Brain pericyte (primary cell): ENCODE measurements around the gene DNAH17.
A peak's percentile ranks its signal among the peaks of the same experiment; 100 is the strongest.

Source experiments
- DNase-seq: peaks from one replicate; pipeline ENCODE4 v3.0.0-alpha.2; 2012; ENCODE audit warnings: low read depth, low spot score

DNAH17 gene

GRCh38 chr17:78430892-78431691, 146.1 kb downstream of the DNAH17 start:
- DNase-seq, result peak; percentile 94

GRCh38 chr17:78429618-78429995, 147.6 kb downstream of the DNAH17 start:
- no peak for DNase-seq

- DNase-seq, result no peak
Measured at GRCh38 chr17:78428836-78429617, 148.2 kb downstream of the DNAH17 start.

GRCh38 chr17:78428025-78428575, 149.1 kb downstream of the DNAH17 start:
- no peak for DNase-seq

- no peak for DNase-seq
Measured at GRCh38 chr17:78427140-78427539, 150.1 kb downstream of the DNAH17 start.

GRCh38 chr17:78426293-78426879, 150.8 kb downstream of the DNAH17 start:
- no peak for DNase-seq

- DNase-seq, result no peak
Measured at GRCh38 chr17:78425429-78425828, 151.8 kb downstream of the DNAH17 start.

GRCh38 chr17:78423961-78424675, 153.1 kb downstream of the DNAH17 start:
- no peak for DNase-seq

GRCh38 chr17:78422872-78423588, 154.2 kb downstream of the DNAH17 start:
- DNase-seq, result no peak

- no peak for DNase-seq
Measured at GRCh38 chr17:78422267-78422605, 155.0 kb downstream of the DNAH17 start.

GRCh38 chr17:78421534-78422266, 155.5 kb downstream of the DNAH17 start:
- DNase-seq, result no peak

- DNase-seq, result no peak
Measured at GRCh38 chr17:78421084-78421533, 156.1 kb downstream of the DNAH17 start.

- no peak for DNase-seq
Measured at GRCh38 chr17:78419970-78420815, 157.0 kb downstream of the DNAH17 start.

GRCh38 chr17:78418326-78419026, 158.7 kb downstream of the DNAH17 start:
- DNase-seq, result no peak

- no peak for DNase-seq
Measured at GRCh38 chr17:78417531-78417909, 159.7 kb downstream of the DNAH17 start.

- DNase-seq, result no peak
Measured at GRCh38 chr17:78416791-78417530, 160.2 kb downstream of the DNAH17 start.

- DNase-seq, result peak; percentile 76
Measured at GRCh38 chr17:78415821-78416711, 161.1 kb downstream of the DNAH17 start.
